Ishikawa (cell line): ENCODE results near the gene EXT2.

Experiments used
- CEBPB ChIP-seq: IDR thresholded peaks from 2 replicates; pipeline ENCODE4 v1.6.1; 2012
- CREB1 ChIP-seq: IDR thresholded peaks from 2 replicates; pipeline ENCODE4 v1.6.1; 2012; ENCODE audit warnings: low read depth
- EGR1 ChIP-seq: IDR thresholded peaks from 2 replicates; pipeline ENCODE4 v1.6.1; 2012
- EP300 ChIP-seq: IDR thresholded peaks from 2 replicates; pipeline ENCODE4 v1.6.1; 2012; ENCODE audit warnings: borderline replicate concordance
- FOXM1 ChIP-seq: IDR thresholded peaks from 2 replicates; pipeline ENCODE4 v1.6.1; 2012; ENCODE audit warnings: low read depth, borderline replicate concordance
- NFIC ChIP-seq: IDR thresholded peaks from 2 replicates; pipeline ENCODE4 v1.6.1; 2012
- RAD21 ChIP-seq: IDR thresholded peaks from 2 replicates; pipeline ENCODE4 v1.6.1; 2012; ENCODE audit warnings: low read depth
- TAF1 ChIP-seq: IDR thresholded peaks from 2 replicates; pipeline ENCODE4 v1.6.1; 2012; ENCODE audit warnings: low read depth, mild to moderate bottlenecking
- TCF12 ChIP-seq: IDR thresholded peaks from 2 replicates; pipeline ENCODE4 v1.6.1; 2012; ENCODE audit warnings: low read depth
- TEAD4 ChIP-seq: IDR thresholded peaks from 2 replicates; pipeline ENCODE4 v1.6.1; 2012
- YY1 ChIP-seq: IDR thresholded peaks from 2 replicates; pipeline ENCODE4 v1.6.1; 2012; ENCODE audit warnings: low read depth
- ZBTB7A ChIP-seq: IDR thresholded peaks from 2 replicates; pipeline ENCODE4 v1.6.1; 2012; ENCODE audit warnings: low read depth
- TF ChIP-seq, protein P1 (sequence below): IDR thresholded peaks from 2 replicates; pipeline ENCODE4 v1.6.1; 2012; ENCODE audit warnings: low read depth, mild to moderate bottlenecking
- TF ChIP-seq, protein P2 (sequence below): IDR thresholded peaks from 2 replicates; pipeline ENCODE4 v1.6.1; 2012
- TF ChIP-seq, protein P3 (sequence below): IDR thresholded peaks from 2 replicates; pipeline ENCODE4 v1.6.1; 2012

EXT2 gene

DNA sequence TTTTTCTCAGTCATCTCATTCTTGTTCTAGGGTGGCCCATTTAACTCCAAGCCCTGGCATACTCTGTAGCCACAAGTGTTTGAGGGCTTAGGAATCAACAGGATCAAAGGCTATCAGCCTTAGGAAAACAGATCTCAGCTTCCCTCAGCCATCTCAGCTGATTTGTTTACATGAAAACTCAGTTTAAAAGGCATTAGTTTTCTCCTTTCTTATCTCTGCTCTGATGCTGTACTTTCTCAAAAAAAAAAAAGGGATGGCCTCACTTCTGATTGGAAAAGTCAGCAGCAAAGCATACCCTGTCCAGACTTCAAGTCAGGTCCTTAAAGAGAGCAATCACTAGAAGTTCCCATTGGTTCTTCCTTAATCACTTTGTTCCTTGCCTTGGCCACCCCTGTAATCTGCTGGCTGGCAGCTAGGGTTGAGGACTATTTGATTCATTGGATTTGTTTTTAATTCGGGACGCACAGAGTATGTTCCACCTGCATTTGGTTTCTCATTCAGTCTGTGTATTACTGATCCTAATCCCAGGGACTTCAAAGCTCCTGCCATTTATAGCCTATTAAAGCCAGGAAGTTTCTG is 102.8 kb downstream of the EXT2 start:
- no peak for TF ChIP-seq CREB1
- TF ChIP-seq, protein P1, sequence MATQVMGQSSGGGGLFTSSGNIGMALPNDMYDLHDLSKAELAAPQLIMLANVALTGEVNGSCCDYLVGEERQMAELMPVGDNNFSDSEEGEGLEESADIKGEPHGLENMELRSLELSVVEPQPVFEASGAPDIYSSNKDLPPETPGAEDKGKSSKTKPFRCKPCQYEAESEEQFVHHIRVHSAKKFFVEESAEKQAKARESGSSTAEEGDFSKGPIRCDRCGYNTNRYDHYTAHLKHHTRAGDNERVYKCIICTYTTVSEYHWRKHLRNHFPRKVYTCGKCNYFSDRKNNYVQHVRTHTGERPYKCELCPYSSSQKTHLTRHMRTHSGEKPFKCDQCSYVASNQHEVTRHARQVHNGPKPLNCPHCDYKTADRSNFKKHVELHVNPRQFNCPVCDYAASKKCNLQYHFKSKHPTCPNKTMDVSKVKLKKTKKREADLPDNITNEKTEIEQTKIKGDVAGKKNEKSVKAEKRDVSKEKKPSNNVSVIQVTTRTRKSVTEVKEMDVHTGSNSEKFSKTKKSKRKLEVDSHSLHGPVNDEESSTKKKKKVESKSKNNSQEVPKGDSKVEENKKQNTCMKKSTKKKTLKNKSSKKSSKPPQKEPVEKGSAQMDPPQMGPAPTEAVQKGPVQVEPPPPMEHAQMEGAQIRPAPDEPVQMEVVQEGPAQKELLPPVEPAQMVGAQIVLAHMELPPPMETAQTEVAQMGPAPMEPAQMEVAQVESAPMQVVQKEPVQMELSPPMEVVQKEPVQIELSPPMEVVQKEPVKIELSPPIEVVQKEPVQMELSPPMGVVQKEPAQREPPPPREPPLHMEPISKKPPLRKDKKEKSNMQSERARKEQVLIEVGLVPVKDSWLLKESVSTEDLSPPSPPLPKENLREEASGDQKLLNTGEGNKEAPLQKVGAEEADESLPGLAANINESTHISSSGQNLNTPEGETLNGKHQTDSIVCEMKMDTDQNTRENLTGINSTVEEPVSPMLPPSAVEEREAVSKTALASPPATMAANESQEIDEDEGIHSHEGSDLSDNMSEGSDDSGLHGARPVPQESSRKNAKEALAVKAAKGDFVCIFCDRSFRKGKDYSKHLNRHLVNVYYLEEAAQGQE, result no peak
- TF ChIP-seq EGR1, result no peak
- no peak for TF ChIP-seq CEBPB
- TF ChIP-seq, protein P2, sequence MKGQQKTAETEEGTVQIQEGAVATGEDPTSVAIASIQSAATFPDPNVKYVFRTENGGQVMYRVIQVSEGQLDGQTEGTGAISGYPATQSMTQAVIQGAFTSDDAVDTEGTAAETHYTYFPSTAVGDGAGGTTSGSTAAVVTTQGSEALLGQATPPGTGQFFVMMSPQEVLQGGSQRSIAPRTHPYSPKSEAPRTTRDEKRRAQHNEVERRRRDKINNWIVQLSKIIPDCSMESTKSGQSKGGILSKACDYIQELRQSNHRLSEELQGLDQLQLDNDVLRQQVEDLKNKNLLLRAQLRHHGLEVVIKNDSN, result no peak
- TF ChIP-seq RAD21, result no peak
- no peak for TF ChIP-seq YY1
- TF ChIP-seq ZBTB7A, result no peak
- no peak for TF ChIP-seq TAF1
- TF ChIP-seq EP300, result no peak
- TF ChIP-seq, protein P3, sequence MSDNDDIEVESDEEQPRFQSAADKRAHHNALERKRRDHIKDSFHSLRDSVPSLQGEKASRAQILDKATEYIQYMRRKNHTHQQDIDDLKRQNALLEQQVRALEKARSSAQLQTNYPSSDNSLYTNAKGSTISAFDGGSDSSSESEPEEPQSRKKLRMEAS, result no peak
- TF ChIP-seq TCF12, result no peak
- TF ChIP-seq NFIC, result no peak
- no peak for TF ChIP-seq TEAD4
- TF ChIP-seq FOXM1, result no peak

DNA sequence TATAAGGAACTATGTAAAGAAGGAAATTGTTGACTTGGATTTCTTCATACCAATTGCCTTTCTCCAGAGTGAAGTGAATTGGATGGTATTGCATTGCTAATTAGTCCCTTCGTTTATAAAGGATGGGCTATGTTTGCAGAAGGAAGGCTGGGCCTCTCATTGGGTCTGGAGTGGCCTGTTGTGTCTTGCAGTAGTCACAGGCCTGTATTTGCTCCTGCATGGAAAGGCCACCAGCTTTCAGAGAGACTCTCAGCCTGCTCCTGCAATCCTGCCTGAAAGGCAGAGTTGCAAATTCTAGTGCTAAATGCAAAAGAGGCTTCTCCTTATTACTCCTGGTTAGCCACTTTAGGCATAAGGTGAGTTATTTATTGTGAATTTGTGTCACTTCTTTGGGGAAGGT is 103.8 kb downstream of the EXT2 start:
- no peak for TF ChIP-seq EP300
- TF ChIP-seq TEAD4, result no peak
- TF ChIP-seq, protein P2, result no peak
- no peak for TF ChIP-seq FOXM1
- TF ChIP-seq TAF1, result no peak

DNA sequence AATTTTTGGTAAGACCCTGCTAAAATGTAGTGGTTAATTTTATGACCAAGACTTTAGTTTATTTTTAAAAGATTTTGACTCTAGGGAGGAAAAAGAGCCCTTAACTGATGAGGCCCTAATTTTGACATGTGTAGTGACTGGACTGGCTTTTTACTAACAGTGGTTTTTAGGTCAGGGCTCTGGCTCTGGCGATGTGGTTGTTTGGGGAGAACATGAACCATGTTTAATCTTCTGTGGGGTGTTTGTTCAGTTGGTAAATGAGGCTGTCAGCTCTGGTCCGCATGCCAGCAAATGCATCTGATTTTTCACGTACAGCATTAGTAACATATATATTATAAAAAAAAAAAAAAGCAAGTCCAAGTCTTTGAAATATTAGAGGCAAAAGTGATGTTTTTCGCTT is 104.3 kb downstream of the EXT2 start:
- TF ChIP-seq EP300 (no peak), CREB1 (no peak), FOXM1 (no peak), NFIC (no peak), EGR1 (no peak), RAD21 (no peak), TEAD4 (no peak)
- TF ChIP-seq, protein P1, result no peak

DNA sequence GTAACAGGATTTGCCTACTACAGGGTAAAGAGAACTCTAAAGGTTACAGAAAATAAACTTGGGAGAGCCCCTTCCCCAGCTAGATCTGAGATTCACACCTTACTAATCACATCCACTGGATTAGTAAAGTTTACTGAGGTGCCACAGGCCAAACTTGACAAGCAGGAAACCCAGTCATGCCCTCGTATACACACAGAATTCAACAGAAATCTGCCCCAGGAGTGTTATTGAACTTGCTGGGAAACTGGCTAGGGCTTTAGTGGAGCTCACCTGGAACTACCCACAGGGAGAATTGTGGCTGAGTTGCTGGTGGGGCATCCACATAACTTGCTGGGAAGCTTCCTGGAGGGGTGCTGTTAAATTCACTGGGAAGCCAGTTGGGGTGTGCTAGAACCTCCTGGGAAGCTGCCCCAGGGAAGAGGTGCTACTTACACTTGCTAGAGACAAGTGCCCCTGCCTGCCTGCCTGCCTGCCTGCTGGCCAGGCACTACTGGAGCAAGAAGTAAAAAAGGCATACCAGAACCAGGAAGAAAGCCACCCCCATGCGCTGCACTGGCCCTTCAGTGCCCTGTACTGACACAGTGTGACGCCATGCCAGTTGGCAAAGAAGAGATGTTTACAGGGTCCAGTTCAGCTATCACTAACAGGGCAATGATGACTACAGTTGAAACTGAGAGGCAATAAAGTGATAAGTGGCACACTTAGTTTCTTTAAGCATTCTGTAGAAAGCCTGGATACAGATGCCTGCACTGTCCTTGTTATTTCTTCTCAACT is 108.0 kb downstream of the EXT2 start:
- TF ChIP-seq NFIC (no peak), RAD21 (no peak), TAF1 (no peak), TCF12 (no peak), EP300 (no peak), FOXM1 (no peak), ZBTB7A (no peak), CEBPB (no peak), EGR1 (no peak), TEAD4 (no peak), CREB1 (no peak), YY1 (no peak)
- TF ChIP-seq, protein P2, result no peak
- TF ChIP-seq, protein P3, result no peak
- TF ChIP-seq, protein P1, result no peak
